ENCODE results near the gene CNKSR3.

The CNKSR3 gene

DNA sequence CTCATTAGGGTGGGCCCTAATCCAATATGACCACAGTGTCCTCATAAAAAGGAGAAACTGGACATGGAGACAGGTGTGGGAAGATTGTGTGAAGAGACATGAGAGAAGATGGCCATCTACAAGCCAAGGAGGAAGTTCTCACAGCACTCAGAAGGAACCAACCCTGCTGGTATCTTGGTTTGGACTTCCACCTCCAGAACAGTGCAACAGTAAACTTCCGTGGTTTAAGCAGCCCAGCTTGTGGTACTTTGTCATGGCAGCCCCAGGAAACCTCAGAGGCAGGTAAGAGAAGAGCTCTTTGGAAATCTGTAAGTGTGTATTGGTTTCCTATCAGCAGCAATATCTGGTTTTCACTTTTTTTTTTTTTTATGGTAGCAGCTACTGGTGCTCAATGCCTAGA lies 16.5 kb upstream of the CNKSR3 start:
- Histone ChIP-seq H3K4me3 (replicated peaks; ENCODE audit: low read depth, low read length) (no peak overlapping the region), H3K27me3 (replicated peaks; ENCODE audit: control insufficient read depth, insufficient read depth, low read length) (no peaks in the 10 kb centered on the region), H3K36me3 (ENCODE audit: control insufficient read depth, insufficient read depth, low read length) (no peaks in the 10 kb centered on the region)
- no peak for DNase-seq (ENCODE audit: extremely low read depth, insufficient read length)
- TF ChIP-seq, protein P1, sequence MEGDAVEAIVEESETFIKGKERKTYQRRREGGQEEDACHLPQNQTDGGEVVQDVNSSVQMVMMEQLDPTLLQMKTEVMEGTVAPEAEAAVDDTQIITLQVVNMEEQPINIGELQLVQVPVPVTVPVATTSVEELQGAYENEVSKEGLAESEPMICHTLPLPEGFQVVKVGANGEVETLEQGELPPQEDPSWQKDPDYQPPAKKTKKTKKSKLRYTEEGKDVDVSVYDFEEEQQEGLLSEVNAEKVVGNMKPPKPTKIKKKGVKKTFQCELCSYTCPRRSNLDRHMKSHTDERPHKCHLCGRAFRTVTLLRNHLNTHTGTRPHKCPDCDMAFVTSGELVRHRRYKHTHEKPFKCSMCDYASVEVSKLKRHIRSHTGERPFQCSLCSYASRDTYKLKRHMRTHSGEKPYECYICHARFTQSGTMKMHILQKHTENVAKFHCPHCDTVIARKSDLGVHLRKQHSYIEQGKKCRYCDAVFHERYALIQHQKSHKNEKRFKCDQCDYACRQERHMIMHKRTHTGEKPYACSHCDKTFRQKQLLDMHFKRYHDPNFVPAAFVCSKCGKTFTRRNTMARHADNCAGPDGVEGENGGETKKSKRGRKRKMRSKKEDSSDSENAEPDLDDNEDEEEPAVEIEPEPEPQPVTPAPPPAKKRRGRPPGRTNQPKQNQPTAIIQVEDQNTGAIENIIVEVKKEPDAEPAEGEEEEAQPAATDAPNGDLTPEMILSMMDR (IDR thresholded peaks at IDR 0.05; ENCODE audit: insufficient read depth, low read length, poor library complexity, severe bottlenecking): no peak

DNA sequence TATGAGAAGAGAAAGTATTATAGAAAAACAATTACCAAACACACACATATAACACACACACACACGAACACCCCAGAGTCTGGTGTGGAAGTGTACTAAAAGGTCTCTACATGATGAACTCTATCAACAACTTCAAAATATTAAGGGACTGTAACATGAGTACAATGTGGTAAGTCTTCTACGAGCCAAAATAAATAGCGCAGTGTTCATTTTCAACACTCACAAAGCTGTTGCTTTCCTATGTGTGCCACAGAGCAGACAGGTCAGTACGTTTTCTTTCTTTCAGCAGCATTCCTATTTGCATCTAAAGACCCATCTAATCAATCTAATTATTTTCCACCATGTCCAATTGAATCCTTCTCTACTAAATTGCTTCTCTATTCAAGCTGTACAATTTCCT lies 12.1 kb upstream of the CNKSR3 start:
- DNase-seq (ENCODE audit: extremely low read depth, insufficient read length): no peak
- TF ChIP-seq, protein P1 (IDR thresholded peaks at IDR 0.05; ENCODE audit: insufficient read depth, low read length, poor library complexity, severe bottlenecking): no peak
- Histone ChIP-seq H3K4me3 (replicated peaks; ENCODE audit: low read depth, low read length) (no peak overlapping the region), H3K27me3 (replicated peaks; ENCODE audit: control insufficient read depth, insufficient read depth, low read length) (no peaks in the 10 kb centered on the region), H3K36me3 (ENCODE audit: control insufficient read depth, insufficient read depth, low read length) (no peaks in the 10 kb centered on the region)

DNA sequence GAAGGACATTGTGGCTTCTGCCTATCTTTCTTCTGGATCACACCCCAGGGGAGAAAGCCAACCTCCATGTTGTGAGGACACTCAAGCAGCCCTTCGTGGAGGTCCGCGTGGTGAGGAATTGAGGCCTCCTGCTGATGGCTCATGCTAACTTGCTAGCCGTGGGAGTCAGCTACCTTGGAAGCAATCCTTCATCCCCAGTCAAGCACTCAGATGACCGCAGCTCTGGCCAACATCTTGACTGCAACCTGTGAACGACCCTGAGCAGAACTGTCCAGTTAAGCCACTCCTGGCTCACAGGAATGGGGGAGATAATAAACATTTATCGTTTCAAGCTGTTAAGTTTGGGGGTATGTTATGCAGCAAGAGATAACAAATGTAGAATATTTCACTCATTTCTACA lies 10.9 kb upstream of the CNKSR3 start:
- Histone ChIP-seq H3K36me3 (ENCODE audit: control insufficient read depth, insufficient read depth, low read length) (no peaks in the 10 kb centered on the region), H3K27me3 (replicated peaks; ENCODE audit: control insufficient read depth, insufficient read depth, low read length) (no peaks in the 10 kb centered on the region), H3K4me3 (replicated peaks; ENCODE audit: low read depth, low read length) (no peak overlapping the region)
- DNase-seq (ENCODE audit: extremely low read depth, insufficient read length): no peak
- TF ChIP-seq, protein P1 (IDR thresholded peaks at IDR 0.05; ENCODE audit: insufficient read depth, low read length, poor library complexity, severe bottlenecking): no peak

DNA sequence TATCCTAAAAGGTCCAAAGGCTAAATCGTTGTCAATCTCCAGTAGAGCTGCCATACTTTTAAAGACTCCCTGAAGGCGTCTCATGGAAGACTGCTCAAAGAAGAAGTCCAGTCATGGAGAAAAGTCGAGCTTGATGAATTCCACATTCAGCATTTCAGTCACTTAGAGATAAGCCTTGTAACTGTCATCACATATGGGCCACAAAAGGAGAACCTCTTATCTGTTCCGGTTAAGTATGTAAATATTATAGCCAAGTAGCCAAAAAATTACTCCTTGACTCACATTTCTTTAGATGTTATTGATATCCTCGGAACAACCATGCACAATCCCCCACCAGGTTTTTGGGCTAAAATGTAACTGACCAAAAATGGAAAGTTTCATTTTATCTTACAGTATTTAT lies 9.8 kb upstream of the CNKSR3 start:
- no peak for DNase-seq (ENCODE audit: extremely low read depth, insufficient read length)
- H3K36me3 ChIP-seq (ENCODE audit: control insufficient read depth, insufficient read depth, low read length): no peaks in the 10 kb centered on the region
- no peaks in the 10 kb centered on the region for H3K27me3 ChIP-seq (replicated peaks; ENCODE audit: control insufficient read depth, insufficient read depth, low read length)
- no peak overlapping the region for H3K4me3 ChIP-seq (replicated peaks; ENCODE audit: low read depth, low read length)
- TF ChIP-seq, protein P1 (IDR thresholded peaks at IDR 0.05; ENCODE audit: insufficient read depth, low read length, poor library complexity, severe bottlenecking): no peak

DNA sequence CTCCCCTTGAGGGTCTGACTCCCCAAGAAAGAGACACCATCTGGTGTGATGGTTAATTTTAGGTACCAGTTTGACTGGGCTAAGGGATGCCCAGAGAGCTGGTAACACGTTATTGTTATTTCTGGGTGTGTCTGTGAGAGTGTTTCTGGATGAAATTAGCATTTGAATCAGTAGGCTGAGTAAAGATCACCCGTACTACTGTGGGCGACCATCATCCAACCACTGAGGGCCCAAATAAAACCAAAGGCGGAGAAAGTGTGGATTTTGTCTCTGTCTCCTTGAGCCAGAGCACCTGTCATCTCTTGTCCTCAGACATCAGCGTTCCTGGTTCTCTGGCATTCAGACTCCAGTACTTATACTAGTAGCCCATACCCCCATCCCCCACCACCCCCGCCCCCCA lies 7.9 kb upstream of the CNKSR3 start:
- H3K4me3 ChIP-seq (replicated peaks; ENCODE audit: low read depth, low read length): no peak overlapping the region
- no peaks in the 10 kb centered on the region for H3K27me3 ChIP-seq (replicated peaks; ENCODE audit: control insufficient read depth, insufficient read depth, low read length)
- no peaks in the 10 kb centered on the region for H3K36me3 ChIP-seq (ENCODE audit: control insufficient read depth, insufficient read depth, low read length)
- no peak for DNase-seq (ENCODE audit: extremely low read depth, insufficient read length)
- TF ChIP-seq, protein P1 (IDR thresholded peaks at IDR 0.05; ENCODE audit: insufficient read depth, low read length, poor library complexity, severe bottlenecking): no peak

DNA sequence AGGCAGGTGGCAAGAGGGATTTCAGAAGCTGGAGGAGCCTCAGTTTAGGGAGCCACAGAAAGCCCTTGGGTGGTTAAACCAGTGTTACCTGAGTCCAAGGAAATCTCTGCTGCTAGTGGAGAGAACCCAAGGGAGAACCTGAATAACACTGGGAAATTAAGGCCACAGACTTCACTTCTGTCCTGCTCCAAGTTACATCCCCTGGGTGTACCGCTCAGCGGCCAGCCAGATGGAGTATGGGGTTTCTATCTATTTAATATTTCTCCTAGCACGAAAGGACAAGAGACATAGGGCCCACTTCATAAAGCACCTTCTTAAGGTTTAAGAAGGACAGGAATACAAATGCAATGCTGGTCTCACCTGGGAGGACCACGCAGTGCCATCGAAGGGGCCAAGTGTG lies 5.8 kb upstream of the CNKSR3 start:
- no peak overlapping the region for H3K4me3 ChIP-seq (replicated peaks; ENCODE audit: low read depth, low read length)
- TF ChIP-seq, protein P1 (IDR thresholded peaks at IDR 0.05; ENCODE audit: insufficient read depth, low read length, poor library complexity, severe bottlenecking): no peak
- H3K36me3 ChIP-seq (ENCODE audit: control insufficient read depth, insufficient read depth, low read length): no peaks in the 10 kb centered on the region
- DNase-seq (ENCODE audit: extremely low read depth, insufficient read length): no peak
- H3K27me3 ChIP-seq (replicated peaks; ENCODE audit: control insufficient read depth, insufficient read depth, low read length): no peaks in the 10 kb centered on the region
